C1 segment of cervical spinal cord (tissue), 14 donors: ENCODE data around the gene S100A7A.

Experiments
- DNase-seq, 14 donors: peaks; one replicate each; lab custom pipeline; 2025; lab: John Stamatoyannopoulos, UW

The S100A7A gene

DNA sequence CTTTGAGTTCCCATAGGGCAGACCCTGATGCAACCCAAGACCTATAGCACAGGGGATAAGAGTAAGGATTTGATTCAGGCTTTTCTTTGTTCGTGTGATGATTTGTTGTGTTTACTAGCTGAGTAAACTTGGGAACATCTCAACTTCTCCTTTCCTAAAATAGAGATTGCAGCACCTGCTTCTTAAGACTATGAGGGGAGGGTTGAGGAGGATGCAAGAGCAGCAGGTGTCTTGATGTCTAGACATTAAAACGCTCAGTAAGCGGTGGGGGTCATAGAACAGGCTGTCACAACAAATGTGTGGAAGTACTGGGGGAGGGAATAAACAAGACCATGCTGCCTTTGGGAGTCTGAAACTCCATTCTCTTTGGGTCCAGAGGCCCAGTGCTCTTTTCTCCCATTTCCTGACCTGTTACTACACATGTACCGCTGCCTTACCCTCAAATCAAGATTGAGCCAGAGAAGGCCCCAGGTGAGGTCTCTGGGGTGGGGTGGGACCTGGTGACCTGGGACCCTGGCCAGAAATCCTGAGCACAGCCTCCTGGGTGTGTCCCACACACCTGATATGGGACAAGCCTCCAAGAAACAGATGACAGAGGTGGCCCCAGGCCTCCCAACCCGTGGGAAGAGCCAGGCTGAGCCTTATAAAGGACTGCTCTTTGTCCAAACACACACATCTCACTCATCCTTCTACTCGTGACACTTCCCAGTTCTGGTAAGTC is at the start of gene S100A7A:
TSS of gene S100A7A (plus strand) at position 671 of the 721 bp plus-strand sequence. CDS start 1,563 bp downstream, outside the sequence.
- DNase-seq: no peak

DNA sequence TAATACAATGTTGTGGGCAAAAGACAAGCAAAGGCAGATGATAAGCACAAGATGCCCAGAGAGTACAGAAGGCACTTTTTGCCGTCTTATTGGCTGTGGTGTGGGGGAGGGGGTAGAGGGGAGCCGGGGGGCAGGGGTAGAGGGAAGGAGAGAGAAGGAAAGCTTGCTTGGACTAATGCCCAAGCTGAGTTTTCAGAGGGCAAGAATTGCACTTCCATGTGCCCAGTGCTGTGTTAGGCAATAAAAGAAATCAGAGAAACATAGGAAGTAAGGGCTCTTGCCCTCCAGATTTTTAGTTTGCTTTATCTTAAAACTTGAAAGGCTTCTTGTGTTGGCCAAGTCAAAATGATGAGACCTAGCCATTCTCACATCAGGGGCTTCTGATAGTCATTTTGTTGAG is 49.2 kb upstream of the S100A7A start:
- no peak for DNase-seq

DNA sequence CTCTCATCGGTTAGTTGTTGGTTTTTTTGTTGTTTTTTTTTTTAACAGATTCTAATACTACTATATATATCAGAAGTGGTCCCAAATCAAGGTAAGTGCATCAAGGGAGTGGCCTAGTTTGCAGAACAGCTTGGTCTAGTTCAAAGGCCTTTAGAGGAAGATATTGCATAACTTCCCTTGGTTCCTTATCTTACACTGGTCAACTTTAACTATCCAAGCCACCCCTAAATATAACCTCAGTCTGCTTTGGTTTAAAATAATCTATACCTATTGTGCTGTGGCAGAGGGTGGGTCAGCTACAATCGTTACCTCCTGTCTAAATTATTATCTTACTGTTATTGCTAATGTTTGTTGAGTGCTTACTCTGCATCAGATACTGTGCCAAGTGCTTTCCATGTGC is 47.8 kb upstream of the S100A7A start:
- DNase-seq: no peak

DNA sequence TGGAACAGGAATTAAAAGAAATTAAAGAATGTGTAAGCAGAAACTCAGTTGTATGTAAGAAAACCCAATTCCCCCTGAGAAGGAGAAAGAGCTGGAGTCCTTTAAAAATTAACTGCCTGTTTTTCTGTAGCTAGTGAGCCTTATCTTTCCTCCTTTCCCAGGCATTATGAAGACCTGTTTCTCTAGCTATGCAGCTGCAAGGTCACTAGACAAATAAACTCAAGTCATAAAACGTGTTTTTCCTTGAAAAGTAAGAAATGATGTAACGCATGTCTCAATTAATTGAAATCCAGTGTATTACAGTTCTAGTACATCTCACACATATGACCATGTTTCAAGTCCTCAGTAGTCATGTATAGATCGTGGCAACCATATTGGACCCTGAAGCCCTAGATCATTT is 46.2 kb upstream of the S100A7A start:
- no peak for DNase-seq

DNA sequence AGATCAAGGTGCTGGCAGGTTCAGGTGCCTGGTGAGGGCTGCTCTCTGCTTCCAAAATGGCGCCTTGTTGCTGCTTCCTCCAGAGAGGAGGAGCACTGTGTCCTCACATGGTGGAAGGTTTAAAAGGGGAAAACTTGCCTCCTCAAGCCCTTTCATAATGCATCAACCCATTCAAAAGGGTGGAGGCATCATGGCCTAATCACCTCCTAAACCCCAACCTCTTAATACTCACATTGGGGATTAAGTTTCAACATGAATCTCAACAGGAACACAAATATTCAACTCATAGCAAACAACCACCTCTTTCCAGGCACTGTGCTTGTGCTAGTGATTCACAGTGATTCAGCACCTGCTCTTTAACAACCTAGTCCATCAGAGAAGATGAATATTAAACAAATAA is 45.1 kb upstream of the S100A7A start:
- no peak for DNase-seq

DNA sequence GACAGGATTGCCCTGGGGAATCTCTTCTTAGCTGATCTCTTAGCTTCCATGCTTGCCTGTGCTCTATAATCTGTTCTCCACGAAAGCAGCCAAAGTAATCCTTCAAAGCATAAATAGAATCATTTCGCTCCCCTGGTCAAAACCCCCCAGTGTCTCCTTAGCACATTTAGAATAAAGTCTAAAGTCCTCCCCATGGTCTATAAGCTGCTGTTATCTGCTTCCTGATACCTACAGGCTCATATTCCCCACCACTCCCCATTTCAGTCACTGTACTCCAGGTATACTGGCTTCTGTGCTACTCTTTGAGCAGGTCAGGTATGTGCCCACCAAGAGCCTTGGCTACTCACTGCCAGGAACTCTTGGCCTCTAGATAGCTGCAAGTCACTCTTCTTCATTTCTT is 43.7 kb upstream of the S100A7A start:
- DNase-seq: no peak

DNA sequence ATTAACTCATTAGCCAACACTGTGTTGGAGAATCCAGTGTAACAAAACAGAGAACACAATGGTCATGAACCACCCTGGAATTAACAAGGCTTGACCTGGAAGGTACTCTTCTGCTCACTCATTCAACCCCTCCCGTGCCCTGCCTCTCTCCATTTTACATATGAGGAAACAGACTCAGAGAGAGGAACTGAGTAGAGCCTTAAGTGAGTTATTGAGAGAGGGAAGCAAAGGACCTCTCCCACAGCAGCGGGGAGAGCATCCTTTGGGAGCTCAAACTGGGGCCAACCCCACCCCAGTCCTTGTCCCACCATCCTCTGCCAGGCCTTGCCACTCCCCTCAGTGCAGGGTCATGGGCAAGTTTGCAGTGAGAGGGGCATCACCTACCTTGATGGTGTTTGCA is 42.2 kb upstream of the S100A7A start:
- no peak for DNase-seq

DNA sequence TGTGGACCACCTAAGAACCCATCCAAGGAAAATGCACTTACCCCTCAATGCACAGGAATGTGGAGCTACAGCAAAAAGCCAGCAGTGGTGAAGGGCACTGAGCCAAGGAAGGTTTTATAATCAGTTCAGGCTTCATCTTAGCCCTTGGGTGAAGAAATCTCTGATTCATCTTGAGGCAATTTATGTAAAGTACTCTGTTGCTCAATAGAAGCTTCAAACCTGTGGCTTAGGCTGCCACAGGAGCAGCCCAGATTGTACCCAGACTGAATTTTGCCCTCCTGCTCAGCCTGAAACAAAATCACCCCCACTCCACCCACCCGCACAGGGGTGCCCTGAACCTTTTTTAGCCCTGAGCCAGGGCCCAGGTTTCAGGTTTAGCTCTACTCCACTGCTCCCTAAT is 40.8 kb upstream of the S100A7A start, which contains the start of gene S100A12:
TSS of gene S100A12 (minus strand) at position 111 of the 400 bp plus-strand sequence. CDS start 1,029 bp downstream, outside the sequence.
- no peak for DNase-seq

DNA sequence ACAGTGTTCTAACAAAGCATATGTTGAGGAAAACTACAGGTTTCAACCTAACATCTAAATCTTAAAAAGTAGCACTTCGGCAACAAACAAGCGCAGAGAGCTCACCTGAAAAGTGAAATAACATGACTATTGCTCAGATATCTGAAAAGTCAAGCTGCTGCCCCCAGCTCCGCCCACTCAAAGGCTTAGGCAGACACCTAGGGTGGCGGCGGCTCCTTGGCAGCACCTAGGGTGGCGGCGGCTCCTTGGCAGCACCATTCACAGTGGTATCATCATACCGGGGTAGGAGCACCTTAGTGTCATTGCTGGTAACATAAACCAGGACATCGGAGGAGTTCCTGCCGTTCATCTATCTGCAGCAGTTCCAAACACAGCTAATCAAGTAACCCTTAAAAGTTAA is 36.7 kb upstream of the S100A7A start:
- DNase-seq: no peak

DNA sequence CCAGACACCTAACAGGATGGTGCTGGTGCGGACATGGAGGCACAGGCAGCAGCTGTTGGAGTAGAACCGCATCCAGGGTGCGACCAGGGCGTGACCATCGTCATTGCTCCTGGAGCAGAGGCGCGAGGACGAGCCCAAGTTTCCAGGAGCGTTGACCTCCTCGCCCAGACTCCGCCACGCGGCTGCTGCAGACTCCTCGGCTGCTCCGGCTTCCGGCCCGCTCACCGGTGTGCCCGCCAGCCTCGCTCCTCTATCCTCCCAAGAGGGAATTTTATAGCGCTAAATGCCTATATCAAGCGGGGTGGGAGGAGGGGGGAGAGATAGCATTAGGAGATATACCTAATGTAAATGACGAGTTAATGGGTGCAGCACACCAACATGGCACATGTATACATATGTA is 35.6 kb upstream of the S100A7A start:
- no peak for DNase-seq

DNA sequence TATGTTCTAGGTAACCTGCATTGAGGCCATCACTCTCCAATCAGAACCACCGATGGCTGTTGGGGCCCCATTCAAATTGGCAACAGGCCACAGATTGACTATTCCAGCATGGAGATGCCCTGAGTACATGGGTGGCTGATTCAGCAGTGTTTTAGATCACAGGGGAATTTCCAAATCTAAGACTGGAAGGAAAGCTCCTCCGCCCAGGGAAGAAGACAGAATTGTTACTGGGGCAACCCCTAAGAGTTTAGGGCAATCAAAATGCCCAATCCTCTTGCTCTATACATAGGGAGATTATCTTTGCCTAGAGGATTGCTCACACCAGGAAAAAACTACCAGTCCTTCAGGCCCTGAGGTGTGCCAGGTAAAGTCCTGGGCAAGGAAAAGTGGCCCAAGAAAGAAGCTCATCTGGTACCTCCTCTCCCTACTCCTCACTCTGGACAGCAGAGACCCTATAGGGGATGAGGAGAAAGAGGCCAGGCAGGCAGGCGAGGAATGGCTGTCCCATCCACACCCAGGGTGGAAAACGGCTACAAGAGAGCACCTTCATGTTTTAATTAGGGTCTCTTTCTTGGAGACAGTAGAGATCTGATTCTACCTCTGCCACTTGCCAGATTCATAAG is 31.3 kb upstream of the S100A7A start:
- DNase-seq: no peak

DNA sequence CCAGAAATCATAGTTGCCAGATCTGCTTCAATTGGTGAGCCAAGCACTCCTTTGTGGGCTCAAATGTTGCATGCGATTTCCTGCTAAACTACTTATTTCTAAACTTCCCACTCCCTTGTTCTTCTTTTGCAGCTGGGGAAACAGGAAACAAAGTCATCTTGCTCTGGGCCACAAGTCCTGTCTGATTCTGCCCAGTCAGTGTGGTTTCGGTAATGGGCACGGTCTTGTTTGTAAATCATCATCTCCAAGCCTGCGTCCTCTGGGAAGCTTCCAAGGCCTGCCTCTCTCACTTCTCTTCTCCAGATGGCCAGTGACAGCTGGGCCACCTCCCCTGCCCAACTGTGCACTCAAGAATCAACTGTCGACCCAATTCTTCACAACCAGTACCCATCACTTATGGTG is 29.8 kb upstream of the S100A7A start:
- DNase-seq: peak in 6 of 14 donors; percentile 5 to 60 (median 14)

DNA sequence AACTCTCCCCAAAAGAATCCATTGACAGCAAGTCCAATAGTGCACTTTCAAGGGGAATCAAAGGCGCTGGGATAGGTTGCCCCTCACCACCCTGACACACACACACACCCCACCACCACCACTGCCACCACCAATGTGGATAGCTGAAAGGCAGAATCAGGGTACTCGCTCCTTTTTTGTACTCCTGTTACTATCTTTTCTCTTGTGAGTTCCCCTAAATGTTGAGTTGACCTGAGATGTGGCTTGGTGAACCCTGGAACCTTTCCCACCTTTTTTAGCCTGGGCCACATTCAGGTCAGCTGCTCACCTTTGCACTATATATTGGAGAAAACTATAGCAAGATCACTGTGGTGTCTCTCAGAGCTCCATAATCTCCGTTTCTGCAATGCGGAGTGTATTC is 29.3 kb upstream of the S100A7A start:
- no peak for DNase-seq

DNA sequence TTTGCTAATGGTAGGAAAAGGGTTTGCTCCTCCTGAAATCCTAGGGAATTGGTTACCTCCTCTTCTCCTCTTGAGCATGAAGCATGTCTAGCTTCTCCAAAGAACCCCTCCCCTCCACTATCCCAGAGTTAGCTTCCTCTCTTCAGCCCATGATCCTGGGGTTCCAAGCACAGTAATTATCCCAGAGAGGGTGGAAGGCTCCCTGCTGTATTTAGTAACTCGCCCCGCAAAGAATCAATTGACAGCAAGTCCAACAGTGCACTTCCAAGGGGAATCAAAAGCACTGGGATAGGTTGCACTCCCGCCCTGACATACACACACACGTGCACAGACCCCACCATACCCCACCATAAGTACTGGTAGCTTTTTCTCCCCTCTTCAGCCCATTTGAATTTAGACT is 28.5 kb upstream of the S100A7A start:
- DNase-seq: no peak

DNA sequence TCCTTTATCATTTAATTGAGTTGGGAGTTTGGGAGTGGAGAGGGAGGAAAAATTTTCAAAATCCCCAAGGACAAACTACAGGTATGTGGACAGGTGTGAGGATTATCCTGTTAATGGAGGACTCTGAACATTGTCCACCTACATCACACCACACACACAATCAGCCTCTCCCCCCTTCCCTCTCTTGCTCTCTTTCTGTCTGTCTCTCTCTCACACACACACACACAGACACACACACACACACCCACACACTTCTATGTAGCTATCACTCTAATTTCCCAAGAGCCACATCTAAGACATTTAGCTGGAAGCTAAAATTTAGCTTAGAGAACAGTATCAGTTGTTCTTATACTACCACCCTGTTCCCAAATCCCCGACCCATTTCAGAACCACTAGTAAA is 26.9 kb upstream of the S100A7A start:
- DNase-seq: no peak

DNA sequence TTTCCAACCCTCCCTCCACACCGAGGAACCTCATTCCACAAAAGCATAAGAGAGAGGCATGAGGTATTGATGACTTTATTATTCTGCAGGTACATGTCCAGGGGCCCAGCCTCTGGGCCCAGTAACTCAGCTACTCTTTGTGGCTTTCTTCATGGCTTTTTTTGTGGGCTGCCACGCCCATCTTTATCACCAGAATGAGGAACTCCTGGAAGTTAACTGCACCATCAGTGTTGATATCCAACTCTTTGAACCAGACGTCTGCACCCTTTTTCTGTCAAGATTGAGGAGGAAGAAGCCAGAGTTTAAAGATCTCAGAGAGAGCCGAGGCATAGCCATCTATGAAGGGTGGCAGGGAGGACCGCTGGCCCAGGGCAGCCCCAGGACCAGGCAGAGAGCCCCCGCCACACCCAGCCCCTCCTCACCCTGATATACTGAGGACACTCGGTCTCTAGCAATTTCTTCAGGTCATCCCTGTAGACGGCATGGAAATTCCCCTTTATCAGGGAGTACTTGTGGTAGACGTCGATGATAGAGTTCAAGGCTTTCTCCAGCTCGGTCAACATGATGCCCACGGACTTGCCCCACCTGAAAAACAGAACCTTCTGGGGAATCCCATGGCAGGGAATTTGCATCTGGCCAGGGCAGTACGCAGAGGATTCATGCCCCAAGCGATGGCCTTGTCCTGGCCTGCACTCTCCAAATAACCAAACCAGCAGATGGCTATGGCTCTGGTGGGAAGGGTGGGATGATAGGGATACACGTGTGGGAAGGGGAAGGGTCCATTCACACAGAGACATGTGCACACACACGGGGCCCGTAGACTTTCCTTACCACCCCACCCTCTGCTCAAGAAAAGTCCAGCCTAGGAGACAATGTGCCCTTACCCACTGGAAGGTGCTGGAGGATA is 26.1 kb upstream of the S100A7A start:
- no peak for DNase-seq

DNA sequence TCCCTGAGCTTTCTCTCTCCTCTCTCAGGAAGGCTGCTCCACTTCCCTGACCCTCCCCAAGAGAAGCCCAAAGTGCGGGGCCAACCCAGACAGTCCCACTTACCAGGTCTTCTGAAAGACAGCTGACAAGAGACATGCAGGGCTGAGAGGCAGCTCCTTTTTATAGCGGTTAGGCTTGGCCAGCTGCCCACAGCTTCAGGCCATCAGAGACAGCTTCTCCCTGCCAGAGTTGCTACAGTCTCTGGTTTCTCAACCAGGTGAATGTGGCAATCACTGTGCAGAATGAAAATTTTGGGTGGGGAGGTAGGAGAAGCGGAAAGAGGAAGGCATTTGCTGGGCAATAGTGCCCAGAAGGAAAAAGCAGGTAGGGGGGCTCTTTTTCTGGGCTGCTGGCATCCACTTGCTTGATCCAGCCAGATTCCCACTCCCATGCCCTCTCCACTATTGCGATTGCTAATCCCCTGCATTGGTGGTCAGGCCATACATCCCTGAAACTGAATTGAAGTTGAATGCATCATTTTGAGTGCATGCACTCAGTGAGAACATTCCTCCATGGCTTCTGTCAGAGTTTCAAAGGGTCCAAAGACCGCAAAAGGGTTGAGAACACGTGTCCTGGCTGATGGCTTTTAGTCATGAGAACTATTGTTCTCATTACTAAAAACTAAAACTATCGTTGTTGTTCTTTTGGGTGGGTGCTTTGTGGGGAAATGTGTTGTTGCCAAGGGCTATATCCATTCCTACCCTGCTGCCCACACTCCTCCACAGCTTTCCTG is 25.2 kb upstream of the S100A7A start, which contains the start of gene S100A8:
TSS of gene S100A8 (minus strand) at position 136 of the 773 bp plus-strand sequence. CDS start 538 bp downstream, outside the sequence.
- DNase-seq: peak in 2 of 14 donors; percentile 22 to 42

DNA sequence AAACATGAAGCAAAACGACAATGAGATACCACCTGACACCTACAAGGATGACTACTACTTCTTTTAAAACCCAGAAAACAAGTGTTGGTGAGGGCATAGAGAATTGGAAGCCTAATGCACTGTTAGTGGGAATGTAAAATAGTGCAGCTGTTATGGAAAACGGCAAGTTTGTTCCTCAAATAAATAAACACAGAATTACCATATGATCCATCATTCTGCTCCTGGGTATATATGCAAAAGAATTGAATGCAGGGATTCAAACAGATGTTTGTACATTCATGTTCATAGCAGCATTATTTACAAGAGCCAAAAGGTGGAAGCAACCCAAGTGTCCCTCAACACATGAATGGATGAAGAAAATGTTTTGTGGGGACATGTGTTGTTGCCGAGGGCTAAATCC is 24.1 kb upstream of the S100A7A start:
- DNase-seq: no peak

DNA sequence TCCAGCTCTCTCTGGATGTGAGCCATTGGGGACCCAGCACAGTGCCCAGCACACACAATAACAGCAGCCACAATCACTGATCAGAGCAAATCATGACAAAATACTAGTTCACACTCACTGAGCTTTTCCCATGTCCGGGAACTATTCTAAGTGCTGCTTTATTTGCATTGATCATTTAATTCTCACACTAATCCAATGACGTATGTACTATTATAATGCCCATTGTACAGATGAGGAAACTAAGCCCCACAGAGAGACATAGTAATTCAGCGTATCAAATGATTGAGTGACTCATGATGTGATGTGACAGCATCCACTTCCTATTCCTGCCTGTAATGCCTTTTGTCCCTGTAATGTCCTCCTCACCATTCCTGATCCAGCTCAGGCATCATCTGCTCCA is 23.5 kb upstream of the S100A7A start:
- no peak for DNase-seq

DNA sequence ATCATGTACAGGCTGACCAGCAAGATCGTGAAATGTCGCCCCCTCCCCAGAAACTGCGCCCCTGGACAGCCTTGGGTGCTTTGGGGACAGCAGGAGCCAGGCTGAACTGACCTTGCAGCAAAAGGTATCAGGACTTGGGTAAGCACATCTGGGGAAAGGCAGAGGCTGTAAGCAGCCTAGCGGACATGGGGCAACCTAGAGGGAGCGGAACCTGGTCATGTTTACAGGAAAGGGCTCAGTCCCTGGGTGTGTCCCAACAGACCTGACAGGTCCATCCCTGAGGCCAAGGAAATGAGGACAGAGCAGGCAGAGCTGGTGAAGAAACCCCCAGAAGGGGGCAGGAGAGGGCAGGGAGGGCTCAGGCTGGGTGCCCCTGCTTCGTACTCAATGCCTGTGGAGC is 22.4 kb upstream of the S100A7A start:
- no peak for DNase-seq

DNA sequence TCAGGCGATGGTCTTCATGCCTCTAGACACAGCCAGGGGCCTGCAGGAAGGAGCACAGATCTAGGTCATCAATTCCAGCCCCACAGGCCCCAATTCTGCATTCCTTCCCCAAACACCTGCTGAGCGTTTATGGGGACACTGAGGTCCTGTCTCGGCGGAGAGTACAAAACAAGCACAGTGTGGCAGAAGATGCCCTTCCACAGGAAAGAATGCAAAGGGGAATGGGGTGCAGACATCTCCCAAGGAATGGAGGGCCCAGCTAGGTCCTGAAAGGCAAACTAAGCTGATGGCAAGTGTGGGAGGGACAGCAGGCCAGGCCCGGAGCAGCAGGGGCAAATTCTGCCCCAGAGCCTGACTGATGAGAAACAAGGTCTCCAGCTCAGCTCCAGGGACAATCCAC is 21.9 kb upstream of the S100A7A start:
- no peak for DNase-seq
